ENCODE results near the gene ARMCX6.
"Not testable (repeated sequence)": the region's sequence is repeated elsewhere in the genome, so short reads cannot be mapped to it uniquely, and the experiment has no call there.

The ARMCX6 gene

DNA sequence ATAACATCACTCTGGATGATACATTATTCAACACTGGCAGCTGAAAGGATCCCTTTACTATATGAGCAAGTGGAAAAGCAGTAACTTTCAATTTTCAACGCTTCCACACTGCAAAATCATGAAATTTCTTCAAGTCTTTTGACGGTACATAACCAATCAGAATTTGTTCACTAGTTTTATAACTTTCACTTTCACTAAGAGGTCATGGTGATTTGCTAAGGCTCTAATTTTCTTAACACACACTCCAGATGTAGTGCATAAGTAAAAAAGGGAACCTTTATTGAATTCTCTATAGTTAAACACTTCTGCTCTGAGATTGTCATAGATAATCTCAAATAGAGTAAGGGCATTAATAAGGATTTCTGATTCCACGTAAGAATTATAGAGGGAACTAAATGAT lies 37.7 kb upstream of the ARMCX6 start:
- no peak overlapping the region for H3K4me3 ChIP-seq (replicated peaks; ENCODE audit: low read depth, low read length)
- H3K27me3 ChIP-seq (replicated peaks; ENCODE audit: control insufficient read depth, insufficient read depth, low read length): no peaks in the 10 kb centered on the region; the same call in 1 of the 2 replicates
- no peaks in the 10 kb centered on the region for H3K36me3 ChIP-seq (ENCODE audit: control insufficient read depth, insufficient read depth, low read length)
- no peak for DNase-seq (ENCODE audit: extremely low read depth, insufficient read length)
- TF ChIP-seq, protein P1, sequence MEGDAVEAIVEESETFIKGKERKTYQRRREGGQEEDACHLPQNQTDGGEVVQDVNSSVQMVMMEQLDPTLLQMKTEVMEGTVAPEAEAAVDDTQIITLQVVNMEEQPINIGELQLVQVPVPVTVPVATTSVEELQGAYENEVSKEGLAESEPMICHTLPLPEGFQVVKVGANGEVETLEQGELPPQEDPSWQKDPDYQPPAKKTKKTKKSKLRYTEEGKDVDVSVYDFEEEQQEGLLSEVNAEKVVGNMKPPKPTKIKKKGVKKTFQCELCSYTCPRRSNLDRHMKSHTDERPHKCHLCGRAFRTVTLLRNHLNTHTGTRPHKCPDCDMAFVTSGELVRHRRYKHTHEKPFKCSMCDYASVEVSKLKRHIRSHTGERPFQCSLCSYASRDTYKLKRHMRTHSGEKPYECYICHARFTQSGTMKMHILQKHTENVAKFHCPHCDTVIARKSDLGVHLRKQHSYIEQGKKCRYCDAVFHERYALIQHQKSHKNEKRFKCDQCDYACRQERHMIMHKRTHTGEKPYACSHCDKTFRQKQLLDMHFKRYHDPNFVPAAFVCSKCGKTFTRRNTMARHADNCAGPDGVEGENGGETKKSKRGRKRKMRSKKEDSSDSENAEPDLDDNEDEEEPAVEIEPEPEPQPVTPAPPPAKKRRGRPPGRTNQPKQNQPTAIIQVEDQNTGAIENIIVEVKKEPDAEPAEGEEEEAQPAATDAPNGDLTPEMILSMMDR (IDR thresholded peaks at IDR 0.05; ENCODE audit: insufficient read depth, low read length, poor library complexity, severe bottlenecking): no peak

DNA sequence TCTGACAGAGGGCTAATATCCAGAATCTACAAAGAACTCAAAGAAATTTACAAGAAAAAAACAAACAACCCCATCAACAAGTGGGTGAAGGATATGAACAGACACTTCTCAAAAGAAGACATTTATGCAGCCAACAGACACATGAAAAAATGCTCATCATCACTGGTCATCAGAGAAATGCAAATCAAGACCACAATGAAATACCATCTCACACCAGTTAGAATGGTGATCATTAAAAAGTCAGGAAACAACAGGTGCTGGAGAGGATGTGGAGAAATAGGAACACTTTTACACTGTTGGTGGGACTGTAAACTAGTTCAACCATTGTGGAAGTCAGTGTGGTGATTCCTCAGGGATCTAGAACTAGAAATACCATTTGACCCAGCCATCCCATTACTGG lies 29.9 kb upstream of the ARMCX6 start:
- H3K36me3 ChIP-seq (ENCODE audit: control insufficient read depth, insufficient read depth, low read length); H3K27me3 ChIP-seq (replicated peaks; ENCODE audit: control insufficient read depth, insufficient read depth, low read length); DNase-seq (ENCODE audit: extremely low read depth, insufficient read length); H3K4me3 ChIP-seq (replicated peaks; ENCODE audit: low read depth, low read length): not testable (repeated sequence)

DNA sequence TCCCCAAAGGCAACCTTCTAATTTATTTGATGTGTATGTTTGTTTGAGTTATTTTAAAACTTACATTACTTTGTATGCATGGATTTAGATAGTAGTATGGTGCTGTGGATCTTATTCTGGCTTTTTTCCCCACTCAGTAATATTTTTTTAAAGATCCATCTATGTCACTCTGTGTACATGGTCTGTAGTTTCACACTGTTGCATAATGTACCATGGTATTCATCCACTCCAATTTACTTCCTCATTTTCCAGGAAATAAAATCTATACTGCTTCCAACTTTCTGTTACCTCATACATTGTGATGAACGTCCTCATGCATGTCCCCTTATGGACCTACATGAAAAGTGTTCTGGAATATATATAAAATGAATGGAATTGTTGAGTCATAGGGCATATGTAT lies 24.3 kb upstream of the ARMCX6 start:
- TF ChIP-seq, protein P1 (IDR thresholded peaks at IDR 0.05; ENCODE audit: insufficient read depth, low read length, poor library complexity, severe bottlenecking): no peak
- Histone ChIP-seq H3K4me3 (replicated peaks; ENCODE audit: low read depth, low read length) (no peak overlapping the region), H3K27me3 (replicated peaks; ENCODE audit: control insufficient read depth, insufficient read depth, low read length) (no peaks in the 10 kb centered on the region), H3K36me3 (ENCODE audit: control insufficient read depth, insufficient read depth, low read length) (no peaks in the 10 kb centered on the region)
- no peak for DNase-seq (ENCODE audit: extremely low read depth, insufficient read length)

DNA sequence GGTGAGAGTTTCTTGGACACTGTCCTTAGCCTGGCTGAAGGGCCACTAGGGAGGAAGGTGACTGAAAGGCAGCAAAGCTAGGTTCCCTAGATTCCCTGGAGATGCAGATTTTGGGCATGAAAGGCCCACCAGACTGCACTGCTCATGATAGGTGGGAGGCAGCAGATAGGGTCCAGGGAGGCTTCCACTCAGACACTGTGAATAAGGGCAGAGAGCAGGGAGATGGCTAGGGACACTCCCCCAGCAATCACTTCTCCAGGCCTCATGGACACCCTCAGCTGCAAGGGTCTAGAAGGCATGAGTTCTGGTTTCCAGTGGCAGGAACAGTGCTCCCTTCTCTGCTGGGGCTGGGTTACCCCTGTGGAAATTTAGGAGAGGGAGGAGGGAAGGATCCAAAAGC lies 21.8 kb upstream of the ARMCX6 start:
- no peak overlapping the region for H3K4me3 ChIP-seq (replicated peaks; ENCODE audit: low read depth, low read length)
- H3K27me3 ChIP-seq (replicated peaks; ENCODE audit: control insufficient read depth, insufficient read depth, low read length): no peaks in the 10 kb centered on the region
- TF ChIP-seq, protein P1 (IDR thresholded peaks at IDR 0.05; ENCODE audit: insufficient read depth, low read length, poor library complexity, severe bottlenecking): no peak
- no peaks in the 10 kb centered on the region for H3K36me3 ChIP-seq (ENCODE audit: control insufficient read depth, insufficient read depth, low read length)
- no peak for DNase-seq (ENCODE audit: extremely low read depth, insufficient read length)

DNA sequence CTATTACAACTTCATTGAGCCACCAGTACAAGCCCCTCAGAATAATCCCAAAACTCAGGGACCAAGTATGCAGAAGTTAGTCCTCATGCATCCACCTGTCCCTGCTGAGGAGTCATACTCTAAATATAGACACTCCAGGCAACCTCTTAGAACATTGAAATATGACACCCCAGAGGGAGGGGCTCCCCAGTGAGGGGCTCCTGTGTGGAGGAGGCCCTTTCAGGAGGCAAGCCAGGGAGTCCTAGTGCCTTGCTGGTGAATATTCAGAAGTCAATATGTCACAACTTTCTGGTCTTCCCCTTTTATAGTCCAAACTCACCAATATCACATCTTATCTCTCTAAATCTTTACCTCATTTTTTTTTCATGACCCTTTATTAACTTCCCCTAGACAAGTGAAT lies 1.6 kb upstream of the ARMCX6 start:
- H3K4me3 ChIP-seq (replicated peaks; ENCODE audit: low read depth, low read length): no peak overlapping the region
- no peak for DNase-seq (ENCODE audit: extremely low read depth, insufficient read length)
- TF ChIP-seq, protein P1 (IDR thresholded peaks at IDR 0.05; ENCODE audit: insufficient read depth, low read length, poor library complexity, severe bottlenecking): no peak
- H3K36me3 ChIP-seq (ENCODE audit: control insufficient read depth, insufficient read depth, low read length): no peaks in the 10 kb centered on the region
- no peaks in the 10 kb centered on the region for H3K27me3 ChIP-seq (replicated peaks; ENCODE audit: control insufficient read depth, insufficient read depth, low read length)

DNA sequence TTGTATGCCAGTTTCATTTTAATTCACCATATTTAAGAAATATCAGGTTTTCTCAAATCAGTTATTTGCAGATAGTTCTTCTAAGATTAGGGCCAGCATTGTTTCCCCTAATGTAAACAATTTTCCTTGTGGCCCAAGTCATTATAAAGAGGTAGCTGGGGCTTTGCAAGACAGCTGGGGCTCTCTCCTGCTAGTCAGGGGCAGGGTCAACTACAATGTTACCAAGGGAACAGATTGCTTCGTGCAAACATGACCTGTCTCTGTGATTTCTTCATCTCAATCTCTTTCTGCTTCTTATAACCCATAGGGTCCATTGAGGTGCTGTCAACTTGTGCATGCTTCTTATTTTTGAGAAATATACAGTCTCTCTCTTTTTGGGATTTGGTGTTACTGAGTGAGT lies 12.1 kb downstream of the ARMCX6 start:
- DNase-seq (ENCODE audit: extremely low read depth, insufficient read length): no peak
- no peak overlapping the region for H3K4me3 ChIP-seq (replicated peaks; ENCODE audit: low read depth, low read length)
- no peaks in the 10 kb centered on the region; the same call in 1 of the 2 replicates for H3K27me3 ChIP-seq (replicated peaks; ENCODE audit: control insufficient read depth, insufficient read depth, low read length)
- TF ChIP-seq, protein P1 (IDR thresholded peaks at IDR 0.05; ENCODE audit: insufficient read depth, low read length, poor library complexity, severe bottlenecking): no peak
- no peaks in the 10 kb centered on the region for H3K36me3 ChIP-seq (ENCODE audit: control insufficient read depth, insufficient read depth, low read length)

Data from GM06990 (cell line).